ENCODE data around the gene NGLY1. TPM values are rescaled to one million over a fixed set of nuclear protein-coding genes. Genes with fewer than 3 reads are reported as not detected.

The NGLY1 gene
- total and polyA plus RNA-seq, 9 of the 15 experiments (the other 6 are each of a cell fraction or from before 2014, with no cell fraction given), result 52.2 to 124 (median 87.6) TPM

DNA sequence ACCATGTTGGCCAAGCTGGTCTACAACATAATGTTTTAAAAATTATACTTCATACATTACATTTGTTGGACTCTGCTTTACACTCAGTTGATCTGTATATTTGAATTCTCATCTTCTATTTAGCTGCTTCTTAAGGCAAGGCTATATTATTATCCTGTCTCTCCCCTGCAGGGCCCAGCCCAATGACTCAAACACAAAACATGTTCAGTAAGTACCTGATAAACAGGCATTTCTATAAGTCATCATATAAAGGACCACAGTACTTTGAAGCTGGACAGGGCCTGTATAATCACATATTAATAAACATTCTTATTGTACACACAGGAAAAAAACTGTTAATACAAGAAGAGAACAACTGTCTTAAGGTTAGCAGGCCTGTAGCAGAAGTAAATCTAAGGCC, 36.2 kb downstream of the NGLY1 start:
- TF ChIP-seq, protein P1, sequence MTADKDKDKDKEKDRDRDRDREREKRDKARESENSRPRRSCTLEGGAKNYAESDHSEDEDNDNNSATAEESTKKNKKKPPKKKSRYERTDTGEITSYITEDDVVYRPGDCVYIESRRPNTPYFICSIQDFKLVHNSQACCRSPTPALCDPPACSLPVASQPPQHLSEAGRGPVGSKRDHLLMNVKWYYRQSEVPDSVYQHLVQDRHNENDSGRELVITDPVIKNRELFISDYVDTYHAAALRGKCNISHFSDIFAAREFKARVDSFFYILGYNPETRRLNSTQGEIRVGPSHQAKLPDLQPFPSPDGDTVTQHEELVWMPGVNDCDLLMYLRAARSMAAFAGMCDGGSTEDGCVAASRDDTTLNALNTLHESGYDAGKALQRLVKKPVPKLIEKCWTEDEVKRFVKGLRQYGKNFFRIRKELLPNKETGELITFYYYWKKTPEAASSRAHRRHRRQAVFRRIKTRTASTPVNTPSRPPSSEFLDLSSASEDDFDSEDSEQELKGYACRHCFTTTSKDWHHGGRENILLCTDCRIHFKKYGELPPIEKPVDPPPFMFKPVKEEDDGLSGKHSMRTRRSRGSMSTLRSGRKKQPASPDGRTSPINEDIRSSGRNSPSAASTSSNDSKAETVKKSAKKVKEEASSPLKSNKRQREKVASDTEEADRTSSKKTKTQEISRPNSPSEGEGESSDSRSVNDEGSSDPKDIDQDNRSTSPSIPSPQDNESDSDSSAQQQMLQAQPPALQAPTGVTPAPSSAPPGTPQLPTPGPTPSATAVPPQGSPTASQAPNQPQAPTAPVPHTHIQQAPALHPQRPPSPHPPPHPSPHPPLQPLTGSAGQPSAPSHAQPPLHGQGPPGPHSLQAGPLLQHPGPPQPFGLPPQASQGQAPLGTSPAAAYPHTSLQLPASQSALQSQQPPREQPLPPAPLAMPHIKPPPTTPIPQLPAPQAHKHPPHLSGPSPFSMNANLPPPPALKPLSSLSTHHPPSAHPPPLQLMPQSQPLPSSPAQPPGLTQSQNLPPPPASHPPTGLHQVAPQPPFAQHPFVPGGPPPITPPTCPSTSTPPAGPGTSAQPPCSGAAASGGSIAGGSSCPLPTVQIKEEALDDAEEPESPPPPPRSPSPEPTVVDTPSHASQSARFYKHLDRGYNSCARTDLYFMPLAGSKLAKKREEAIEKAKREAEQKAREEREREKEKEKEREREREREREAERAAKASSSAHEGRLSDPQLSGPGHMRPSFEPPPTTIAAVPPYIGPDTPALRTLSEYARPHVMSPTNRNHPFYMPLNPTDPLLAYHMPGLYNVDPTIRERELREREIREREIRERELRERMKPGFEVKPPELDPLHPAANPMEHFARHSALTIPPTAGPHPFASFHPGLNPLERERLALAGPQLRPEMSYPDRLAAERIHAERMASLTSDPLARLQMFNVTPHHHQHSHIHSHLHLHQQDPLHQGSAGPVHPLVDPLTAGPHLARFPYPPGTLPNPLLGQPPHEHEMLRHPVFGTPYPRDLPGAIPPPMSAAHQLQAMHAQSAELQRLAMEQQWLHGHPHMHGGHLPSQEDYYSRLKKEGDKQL (CRISPR knock-in tag; IDR thresholded peaks at IDR 0.05; ENCODE audit: borderline replicate concordance), result no peak
- TF ChIP-seq SREBF1 (IDR thresholded peaks at IDR 0.05; ENCODE audit: borderline replicate concordance, low read depth, low read length), result no peak
- TF ChIP-seq MCM2 (IDR thresholded peaks at IDR 0.05; ENCODE audit: low read depth), result no peak
- no peak for TF ChIP-seq CREB1 (IDR thresholded peaks at IDR 0.05)
- TF ChIP-seq CREB1 (CRISPR knock-in tag; IDR thresholded peaks at IDR 0.05), result no peak
- TF ChIP-seq BCOR (IDR thresholded peaks at IDR 0.05), result no peak
- TF ChIP-seq PHF8 (IDR thresholded peaks at IDR 0.05; ENCODE audit: borderline replicate concordance, low read length), result no peak
- no peak for TF ChIP-seq HEY1 (CRISPR knock-in tag; IDR thresholded peaks at IDR 0.05; ENCODE audit: borderline replicate concordance)
- no peak for TF ChIP-seq ZNF75A (CRISPR knock-in tag; IDR thresholded peaks at IDR 0.05)
- TF ChIP-seq, protein P2, sequence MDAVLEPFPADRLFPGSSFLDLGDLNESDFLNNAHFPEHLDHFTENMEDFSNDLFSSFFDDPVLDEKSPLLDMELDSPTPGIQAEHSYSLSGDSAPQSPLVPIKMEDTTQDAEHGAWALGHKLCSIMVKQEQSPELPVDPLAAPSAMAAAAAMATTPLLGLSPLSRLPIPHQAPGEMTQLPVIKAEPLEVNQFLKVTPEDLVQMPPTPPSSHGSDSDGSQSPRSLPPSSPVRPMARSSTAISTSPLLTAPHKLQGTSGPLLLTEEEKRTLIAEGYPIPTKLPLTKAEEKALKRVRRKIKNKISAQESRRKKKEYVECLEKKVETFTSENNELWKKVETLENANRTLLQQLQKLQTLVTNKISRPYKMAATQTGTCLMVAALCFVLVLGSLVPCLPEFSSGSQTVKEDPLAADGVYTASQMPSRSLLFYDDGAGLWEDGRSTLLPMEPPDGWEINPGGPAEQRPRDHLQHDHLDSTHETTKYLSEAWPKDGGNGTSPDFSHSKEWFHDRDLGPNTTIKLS (IDR thresholded peaks at IDR 0.05; ENCODE audit: borderline replicate concordance, low read depth), result no peak
- TF ChIP-seq ZC3H4 (CRISPR knock-in tag; IDR thresholded peaks at IDR 0.05; ENCODE audit: borderline replicate concordance), result no peak
- TF ChIP-seq, protein P3, sequence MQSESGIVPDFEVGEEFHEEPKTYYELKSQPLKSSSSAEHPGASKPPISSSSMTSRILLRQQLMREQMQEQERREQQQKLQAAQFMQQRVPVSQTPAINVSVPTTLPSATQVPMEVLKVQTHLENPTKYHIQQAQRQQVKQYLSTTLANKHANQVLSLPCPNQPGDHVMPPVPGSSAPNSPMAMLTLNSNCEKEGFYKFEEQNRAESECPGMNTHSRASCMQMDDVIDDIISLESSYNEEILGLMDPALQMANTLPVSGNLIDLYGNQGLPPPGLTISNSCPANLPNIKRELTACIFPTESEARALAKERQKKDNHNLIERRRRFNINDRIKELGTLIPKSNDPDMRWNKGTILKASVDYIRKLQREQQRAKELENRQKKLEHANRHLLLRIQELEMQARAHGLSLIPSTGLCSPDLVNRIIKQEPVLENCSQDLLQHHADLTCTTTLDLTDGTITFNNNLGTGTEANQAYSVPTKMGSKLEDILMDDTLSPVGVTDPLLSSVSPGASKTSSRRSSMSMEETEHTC (IDR thresholded peaks at IDR 0.05), result no peak
- no peak for TF ChIP-seq E2F3 (CRISPR knock-in tag; IDR thresholded peaks at IDR 0.05)
- TF ChIP-seq, protein P4, sequence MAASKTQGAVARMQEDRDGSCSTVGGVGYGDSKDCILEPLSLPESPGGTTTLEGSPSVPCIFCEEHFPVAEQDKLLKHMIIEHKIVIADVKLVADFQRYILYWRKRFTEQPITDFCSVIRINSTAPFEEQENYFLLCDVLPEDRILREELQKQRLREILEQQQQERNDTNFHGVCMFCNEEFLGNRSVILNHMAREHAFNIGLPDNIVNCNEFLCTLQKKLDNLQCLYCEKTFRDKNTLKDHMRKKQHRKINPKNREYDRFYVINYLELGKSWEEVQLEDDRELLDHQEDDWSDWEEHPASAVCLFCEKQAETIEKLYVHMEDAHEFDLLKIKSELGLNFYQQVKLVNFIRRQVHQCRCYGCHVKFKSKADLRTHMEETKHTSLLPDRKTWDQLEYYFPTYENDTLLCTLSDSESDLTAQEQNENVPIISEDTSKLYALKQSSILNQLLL (CRISPR knock-in tag; IDR thresholded peaks at IDR 0.05; ENCODE audit: borderline replicate concordance), result no peak
- FAIRE-seq, result no peak
- no peak for ATAC-seq
- no peak overlapping the region for H2AFZ ChIP-seq (ENCODE audit: low read depth, low read length)
- H3K4me3 ChIP-seq, result no peak overlapping the region
- CTCF ChIA-PET (ENCODE audit: low intra/inter-chr PET ratio), result no interaction called here
- no peaks in the 10 kb centered on the region for H3K9me1 ChIP-seq (ENCODE audit: control insufficient read depth, insufficient read depth, low read length)
- H3K9ac ChIP-seq (ENCODE audit: insufficient read depth in 1 of 2, low read depth in 2 of 2, low read length in 2 of 2), result no peak overlapping the region
- no peak overlapping the region for H3K27ac ChIP-seq (ENCODE audit: extremely low read depth, low read depth, low read length)
- H3K27me3 ChIP-seq (ENCODE audit: control insufficient read depth in 2 of 2, insufficient read depth in 2 of 2, low read length in 2 of 2), result no peaks in the 10 kb centered on the region
- no peaks in the 10 kb centered on the region for H3K4me1 ChIP-seq (replicated peaks in 1 of 2; ENCODE audit: control insufficient read depth in 2 of 2, insufficient read depth in 2 of 2, low read length in 2 of 2)
- H3K9me3 ChIP-seq (replicated peaks; ENCODE audit: control insufficient read depth, insufficient read depth, low read depth, low read length), result no peaks in the 10 kb centered on the region
- peaks cover 95% of the 10 kb centered on the region for H3K36me3 ChIP-seq (ENCODE audit: control insufficient read depth, insufficient read depth, low read length)
- no peak for DNase-seq (ENCODE audit: extremely low read depth in 1 of 4, low spot score in 3 of 4)
- BruUV-seq (replicated peaks), result no TSS peak
- H4K20me1 ChIP-seq (replicated peaks; ENCODE audit: control insufficient read depth, insufficient read depth, low read length), result no peaks in the 10 kb centered on the region
- H3K79me2 ChIP-seq (ENCODE audit: control insufficient read depth, insufficient read depth, low read length), result peaks cover 3% of the 10 kb centered on the region; the same call in 2 of the 3 replicates
- H3K4me2 ChIP-seq (ENCODE audit: insufficient read depth, low read length), result no peak overlapping the region
- intact Hi-C loops (cut with micrococcal nuclease) (no loop called here), in situ Hi-C loops (cut with MboI) (no loop called here)
- POLR2A ChIA-PET, result interaction anchor here (0.8 kb wide), 1 partner anchor 15 kb away, joined by 3 read pairs; no protein-coding TSS in a partner anchor
